ENCODE results near the gene CHST8.

CHST8 gene

DNA sequence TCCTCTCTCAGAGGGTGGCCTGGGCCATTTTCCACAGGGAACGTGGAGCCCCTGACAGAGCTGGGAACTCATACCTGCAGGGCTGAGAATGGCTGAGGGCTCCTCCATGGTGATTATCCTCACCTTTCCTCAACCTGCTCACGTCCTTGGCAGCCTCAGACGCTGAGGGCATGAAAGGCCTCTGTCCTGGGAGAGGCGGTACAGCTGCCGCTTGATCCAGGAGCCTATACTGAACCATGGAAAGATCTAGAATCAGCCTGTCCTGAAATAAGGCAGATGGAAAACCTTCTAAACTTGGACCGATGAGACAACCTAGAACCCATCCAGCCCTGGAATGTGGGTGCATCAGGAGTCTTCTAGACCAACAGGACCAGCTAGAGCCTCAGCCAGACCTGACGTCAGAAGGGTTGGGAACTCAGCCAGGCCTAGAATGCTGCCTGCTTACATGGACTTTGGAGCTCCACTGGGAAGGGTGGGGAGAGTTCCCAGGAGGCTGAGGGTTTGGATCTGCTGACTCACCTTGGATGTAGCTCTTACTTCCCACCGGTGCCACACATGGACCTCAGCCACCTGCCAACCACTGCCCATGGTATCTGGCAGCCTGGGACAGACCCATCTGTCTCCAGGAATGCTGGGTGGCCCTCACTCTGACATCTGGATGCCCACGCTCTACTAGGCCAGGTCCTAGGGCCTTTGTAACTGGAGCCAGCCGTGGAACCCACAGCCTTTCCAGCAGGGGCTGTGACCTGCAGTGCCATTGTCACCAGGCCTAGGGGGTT is 182.5 kb downstream of the CHST8 start:
- no peaks in the 10 kb centered on the region for H3K4me1 ChIP-seq (ENCODE audit: insufficient read depth, low read length, poor library complexity, severe bottlenecking)
- no peaks in the 10 kb centered on the region for H3K79me2 ChIP-seq (ENCODE audit: insufficient read depth, low read length)
- H2AFZ ChIP-seq (ENCODE audit: low read length): no peak overlapping the region
- no peak overlapping the region for H3K9ac ChIP-seq (ENCODE audit: low read depth, low read length, poor library complexity, severe bottlenecking)
- no peaks in the 10 kb centered on the region for H3K27me3 ChIP-seq (ENCODE audit: insufficient read depth, low read length, poor library complexity, severe bottlenecking)
- no peak overlapping the region for H3K4me3 ChIP-seq (ENCODE audit: low read length, poor library complexity, severe bottlenecking)
- H4K20me1 ChIP-seq (ENCODE audit: insufficient read depth, low read length, poor library complexity, severe bottlenecking): no peaks in the 10 kb centered on the region
- H3K36me3 ChIP-seq (ENCODE audit: insufficient read depth, low read length): peaks cover 4% of the 10 kb centered on the region; the same call in 1 of the 2 replicates
- no peaks in the 10 kb centered on the region for H3K9me3 ChIP-seq (ENCODE audit: insufficient read depth, low read depth, low read length)
- no peaks in the 10 kb centered on the region for H3K9me2 ChIP-seq (replicated peaks; ENCODE audit: low read depth, low read length)
- H3F3A ChIP-seq (ENCODE audit: low read depth): no peaks in the 10 kb centered on the region
- TF ChIP-seq, protein P1, sequence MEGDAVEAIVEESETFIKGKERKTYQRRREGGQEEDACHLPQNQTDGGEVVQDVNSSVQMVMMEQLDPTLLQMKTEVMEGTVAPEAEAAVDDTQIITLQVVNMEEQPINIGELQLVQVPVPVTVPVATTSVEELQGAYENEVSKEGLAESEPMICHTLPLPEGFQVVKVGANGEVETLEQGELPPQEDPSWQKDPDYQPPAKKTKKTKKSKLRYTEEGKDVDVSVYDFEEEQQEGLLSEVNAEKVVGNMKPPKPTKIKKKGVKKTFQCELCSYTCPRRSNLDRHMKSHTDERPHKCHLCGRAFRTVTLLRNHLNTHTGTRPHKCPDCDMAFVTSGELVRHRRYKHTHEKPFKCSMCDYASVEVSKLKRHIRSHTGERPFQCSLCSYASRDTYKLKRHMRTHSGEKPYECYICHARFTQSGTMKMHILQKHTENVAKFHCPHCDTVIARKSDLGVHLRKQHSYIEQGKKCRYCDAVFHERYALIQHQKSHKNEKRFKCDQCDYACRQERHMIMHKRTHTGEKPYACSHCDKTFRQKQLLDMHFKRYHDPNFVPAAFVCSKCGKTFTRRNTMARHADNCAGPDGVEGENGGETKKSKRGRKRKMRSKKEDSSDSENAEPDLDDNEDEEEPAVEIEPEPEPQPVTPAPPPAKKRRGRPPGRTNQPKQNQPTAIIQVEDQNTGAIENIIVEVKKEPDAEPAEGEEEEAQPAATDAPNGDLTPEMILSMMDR (conservative IDR thresholded peaks at IDR 0.05; ENCODE audit: low read length): no peak
- TF ChIP-seq EZH2phosphoT487 (IDR thresholded peaks at IDR 0.05; ENCODE audit: borderline replicate concordance): no peak
- H3K4me2 ChIP-seq (ENCODE audit: low read depth, low read length, poor library complexity, severe bottlenecking): no peak overlapping the region

DNA sequence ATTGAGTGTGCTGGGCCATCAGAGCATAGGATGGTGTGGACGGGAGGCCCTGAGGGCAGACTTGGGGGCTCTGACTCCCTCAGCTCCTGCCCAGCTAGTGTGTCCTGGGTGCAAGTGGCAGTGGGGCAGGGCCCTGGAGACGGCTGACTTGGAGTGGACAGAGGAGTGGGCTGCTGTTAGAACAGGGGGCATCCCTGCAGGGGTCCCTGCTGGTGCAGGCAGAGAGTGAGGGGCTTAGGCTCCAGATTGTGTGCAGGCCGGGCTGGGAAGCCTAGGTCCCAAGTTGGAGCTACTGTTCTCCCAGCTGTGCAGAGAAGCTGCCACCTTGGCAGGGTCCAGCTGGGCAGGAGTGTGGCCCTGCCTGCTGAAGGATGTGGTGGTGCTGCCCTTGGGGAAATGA is 183.6 kb downstream of the CHST8 start:
- no peaks in the 10 kb centered on the region for H3K9me3 ChIP-seq (ENCODE audit: insufficient read depth, low read depth, low read length)
- TF ChIP-seq, protein P1 (conservative IDR thresholded peaks at IDR 0.05; ENCODE audit: low read length): no peak
- no peak for TF ChIP-seq EZH2phosphoT487 (IDR thresholded peaks at IDR 0.05; ENCODE audit: borderline replicate concordance)
- H3K9me2 ChIP-seq (replicated peaks; ENCODE audit: low read depth, low read length): no peaks in the 10 kb centered on the region
- no peaks in the 10 kb centered on the region for H3K27me3 ChIP-seq (ENCODE audit: insufficient read depth, low read length, poor library complexity, severe bottlenecking)
- H3K36me3 ChIP-seq (ENCODE audit: insufficient read depth, low read length): peaks cover 4% of the 10 kb centered on the region; the same call in 1 of the 2 replicates
- H4K20me1 ChIP-seq (ENCODE audit: insufficient read depth, low read length, poor library complexity, severe bottlenecking): no peaks in the 10 kb centered on the region
- no peak overlapping the region for H2AFZ ChIP-seq (ENCODE audit: low read length)
- H3K4me1 ChIP-seq (ENCODE audit: insufficient read depth, low read length, poor library complexity, severe bottlenecking): no peaks in the 10 kb centered on the region
- H3K4me2 ChIP-seq (ENCODE audit: low read depth, low read length, poor library complexity, severe bottlenecking): no peak overlapping the region
- no peak overlapping the region for H3K9ac ChIP-seq (ENCODE audit: low read depth, low read length, poor library complexity, severe bottlenecking)
- H3K79me2 ChIP-seq (ENCODE audit: insufficient read depth, low read length): no peaks in the 10 kb centered on the region
- H3F3A ChIP-seq (ENCODE audit: low read depth): no peaks in the 10 kb centered on the region
- no peak overlapping the region for H3K4me3 ChIP-seq (ENCODE audit: low read length, poor library complexity, severe bottlenecking)

- TF ChIP-seq EZH2phosphoT487 (IDR thresholded peaks at IDR 0.05; ENCODE audit: borderline replicate concordance): no peak
- TF ChIP-seq, protein P1 (conservative IDR thresholded peaks at IDR 0.05; ENCODE audit: low read length): no peak
- Histone ChIP-seq H3K9ac (ENCODE audit: low read depth, low read length, poor library complexity, severe bottlenecking) (no peak overlapping the region), H3K79me2 (ENCODE audit: insufficient read depth, low read length) (no peaks in the 10 kb centered on the region), H3K36me3 (ENCODE audit: insufficient read depth, low read length) (peaks cover 4% of the 10 kb centered on the region; the same call in 1 of the 2 replicates), H3K4me2 (ENCODE audit: low read depth, low read length, poor library complexity, severe bottlenecking) (no peak overlapping the region), H3K4me3 (ENCODE audit: low read length, poor library complexity, severe bottlenecking) (no peak overlapping the region), H2AFZ (ENCODE audit: low read length) (no peak overlapping the region), H3K9me3 (ENCODE audit: insufficient read depth, low read depth, low read length) (no peaks in the 10 kb centered on the region), H3K9me2 (replicated peaks; ENCODE audit: low read depth, low read length) (no peaks in the 10 kb centered on the region), H3F3A (ENCODE audit: low read depth) (no peaks in the 10 kb centered on the region), H3K4me1 (ENCODE audit: insufficient read depth, low read length, poor library complexity, severe bottlenecking) (no peaks in the 10 kb centered on the region), H3K27me3 (ENCODE audit: insufficient read depth, low read length, poor library complexity, severe bottlenecking) (no peaks in the 10 kb centered on the region), H4K20me1 (ENCODE audit: insufficient read depth, low read length, poor library complexity, severe bottlenecking) (no peaks in the 10 kb centered on the region)
These were observed 184.2 kb downstream of the CHST8 start for GRCh38 chr19:33805840-33806433.

All from Loucy (cell line).